Fibroblast of upper back skin (primary cell): ENCODE measurements around the gene CHSY3.

Experiments used
- DNase-seq: peaks from one replicate; pipeline ENCODE4 v3.0.0-alpha.2; 2013

Gene CHSY3

DNA sequence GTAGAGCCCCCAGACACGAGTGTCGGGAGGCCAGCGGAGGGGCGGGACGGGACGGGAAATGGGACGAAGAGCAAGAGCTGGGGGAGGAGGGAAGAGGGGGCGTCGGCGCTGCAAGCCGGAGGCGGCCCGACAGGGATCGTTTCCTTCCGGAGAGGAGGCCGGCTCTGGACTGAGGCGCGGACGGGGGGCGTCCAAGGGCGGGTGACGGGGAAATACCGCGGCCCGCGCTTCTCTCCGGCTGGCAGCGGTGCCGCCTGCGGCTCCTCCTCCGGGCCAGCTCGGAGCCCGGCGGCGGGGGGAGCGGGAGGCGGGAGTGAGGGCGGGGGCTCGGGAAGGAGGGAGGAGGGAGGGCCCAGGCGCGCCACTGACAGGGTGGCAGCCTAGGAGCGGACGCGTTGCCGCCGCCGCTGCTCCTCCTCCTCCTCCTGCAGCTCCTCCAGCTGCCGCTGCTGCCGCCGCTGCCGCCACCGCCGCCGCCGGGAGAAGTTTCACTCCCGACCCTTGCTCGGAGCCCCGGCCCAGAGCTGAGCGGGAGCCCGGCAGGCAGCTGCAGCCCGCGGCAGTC, at the start of gene CHSY3:
CHSY3 (plus strand) TSS at position 364 of the 565 bp plus-strand sequence.
- DNase-seq: peak; percentile 78

DNA sequence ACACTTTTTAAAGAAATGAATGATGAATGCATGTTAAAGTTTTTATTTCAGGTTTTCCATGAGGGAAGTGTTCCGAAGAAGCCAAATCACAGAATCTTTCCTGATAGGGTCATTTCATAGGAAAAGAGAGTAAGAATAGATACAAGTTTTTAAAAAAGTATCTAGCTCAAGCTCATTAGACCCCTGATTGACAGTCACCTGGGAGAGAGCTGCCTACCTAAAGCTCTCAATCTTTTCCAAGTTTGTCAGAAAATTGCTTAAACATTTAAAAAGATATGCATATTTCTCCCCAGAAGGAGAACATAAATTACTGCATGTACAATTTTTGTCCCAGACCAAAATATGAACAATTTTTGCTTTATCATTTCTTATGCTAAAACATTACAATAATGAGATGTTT, 47.9 kb upstream of the CHSY3 start:
- DNase-seq: no peak

DNA sequence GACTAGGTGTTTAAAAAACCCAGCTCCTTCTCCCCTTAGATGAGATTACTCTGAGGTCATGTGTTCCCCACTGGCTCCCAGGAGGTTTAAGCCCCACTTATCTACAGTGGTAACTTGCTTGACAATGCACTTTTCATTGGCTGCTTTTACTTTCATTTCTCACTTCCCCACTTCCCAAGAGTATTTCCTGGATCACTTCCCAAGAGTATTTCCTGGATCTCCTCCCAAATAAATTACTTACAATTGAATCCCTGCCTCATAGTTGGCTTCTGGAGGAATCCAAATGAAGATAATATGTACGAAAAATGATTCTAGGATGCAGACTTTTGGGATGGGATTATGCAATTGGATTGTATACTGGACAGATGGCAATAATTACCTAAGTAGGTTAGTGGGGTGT, 47.1 kb upstream of the CHSY3 start:
- DNase-seq: peak; percentile 58

GRCh38 chr5:129858131-129858675, 46.1 kb upstream of the CHSY3 start:
- no peak for DNase-seq

- DNase-seq: no peak
Measured at GRCh38 chr5:129884322-129884721, 19.9 kb upstream of the CHSY3 start.

DNA sequence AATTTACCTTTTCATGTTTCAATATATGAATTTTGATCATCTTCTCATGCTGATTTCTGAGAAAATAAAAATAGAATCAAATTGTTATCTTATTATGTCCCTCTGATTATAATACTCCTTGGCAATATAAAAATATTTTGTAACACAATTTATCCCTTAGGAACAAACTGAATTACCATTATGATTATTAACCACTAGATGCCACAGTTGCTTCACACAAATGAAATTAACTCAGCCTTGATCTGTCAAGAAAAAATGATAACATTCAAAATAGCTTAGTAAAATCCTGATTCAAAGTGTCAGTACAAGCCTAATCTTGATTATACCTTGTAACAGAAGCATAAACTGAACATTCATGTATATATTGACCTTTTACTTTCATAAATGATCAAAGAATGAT, 4.8 kb upstream of the CHSY3 start:
- DNase-seq: peak; percentile 44

DNA sequence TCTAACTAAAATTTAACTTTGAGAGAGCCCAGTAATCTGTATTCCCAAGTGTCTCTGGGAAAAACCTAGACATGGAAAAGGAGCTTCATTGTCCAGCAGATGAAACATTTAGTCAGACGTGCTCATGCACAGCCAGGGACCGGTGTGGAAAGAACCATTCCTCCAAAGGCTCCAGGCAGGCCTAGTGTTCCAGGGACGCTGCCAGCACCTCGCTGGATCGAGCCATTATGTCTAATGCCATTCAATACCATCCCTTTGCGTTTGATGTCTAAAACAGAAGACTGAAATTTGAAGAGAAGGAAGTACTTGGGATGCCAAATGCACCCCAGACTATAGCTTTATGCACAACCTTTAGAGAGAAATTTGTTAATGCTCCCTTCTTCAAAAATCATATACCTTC, 1.4 kb upstream of the CHSY3 start:
- no peak for DNase-seq

DNA sequence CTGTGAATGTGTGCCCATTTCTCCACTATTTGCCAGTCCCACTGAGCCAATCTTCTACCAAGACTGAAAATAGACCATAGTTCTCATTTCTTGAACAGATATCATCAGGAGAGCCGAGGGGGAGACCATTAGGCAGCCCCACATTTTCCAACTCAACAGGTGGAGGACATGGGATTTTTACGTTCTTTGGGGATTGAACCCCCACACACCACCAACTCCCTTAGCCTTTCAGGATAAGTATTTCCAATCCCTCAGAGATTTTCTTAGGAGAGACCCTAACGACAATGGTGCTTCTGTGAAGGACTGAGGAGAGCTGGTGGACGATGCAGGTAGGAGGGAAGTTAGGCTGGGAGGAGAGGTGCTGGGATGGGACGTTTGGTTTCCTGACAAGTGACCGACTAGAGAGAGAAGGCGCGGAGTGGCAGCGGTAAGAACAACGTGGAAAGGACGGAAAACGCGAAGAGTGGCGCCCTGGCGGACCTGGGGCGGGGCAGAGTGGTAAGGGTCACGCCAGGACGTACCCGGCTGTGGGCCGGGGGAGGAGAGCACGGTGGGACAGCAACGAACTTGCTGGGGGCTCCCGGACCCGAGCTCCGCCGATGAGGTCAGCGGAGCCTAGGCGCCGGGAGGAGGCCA, 681 bp upstream of the CHSY3 start:
- no peak for DNase-seq

GRCh38 chr5:129904667-129905472, 605 bp downstream of the CHSY3 start:
- peak; percentile 12 for DNase-seq

DNA sequence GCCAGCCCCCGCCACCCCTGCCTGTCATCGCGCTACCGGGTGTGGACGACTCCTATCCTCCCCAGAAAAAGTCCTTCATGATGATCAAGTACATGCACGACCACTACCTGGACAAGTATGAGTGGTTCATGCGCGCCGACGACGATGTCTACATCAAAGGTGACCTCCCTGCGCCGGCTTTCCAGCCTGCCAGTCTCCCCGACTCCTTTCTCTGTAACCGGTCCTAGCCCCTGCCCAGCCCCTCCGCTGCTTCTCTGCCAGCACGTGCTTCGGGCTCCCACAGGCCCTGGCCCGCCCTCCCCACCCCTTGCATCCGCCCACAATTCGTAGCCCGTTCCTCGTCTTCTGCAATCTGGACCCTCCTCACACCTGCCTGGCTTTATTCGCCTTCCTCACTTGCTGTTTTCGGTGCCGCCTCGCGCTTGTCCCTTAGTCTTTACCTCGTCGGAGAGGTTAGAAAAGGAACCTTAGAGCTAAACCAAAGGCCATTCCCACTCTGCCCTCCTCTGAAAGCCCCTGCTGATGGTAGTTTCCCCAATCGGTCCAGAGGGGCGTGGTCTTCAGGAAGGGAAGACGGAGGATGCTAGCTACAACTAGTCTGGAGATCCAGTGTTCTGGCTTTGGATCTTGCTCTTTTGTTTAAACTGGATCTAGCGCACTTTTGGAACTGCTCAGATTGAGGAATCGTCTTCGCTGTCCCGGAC, 1.4 kb downstream of the CHSY3 start:
- no peak for DNase-seq

DNA sequence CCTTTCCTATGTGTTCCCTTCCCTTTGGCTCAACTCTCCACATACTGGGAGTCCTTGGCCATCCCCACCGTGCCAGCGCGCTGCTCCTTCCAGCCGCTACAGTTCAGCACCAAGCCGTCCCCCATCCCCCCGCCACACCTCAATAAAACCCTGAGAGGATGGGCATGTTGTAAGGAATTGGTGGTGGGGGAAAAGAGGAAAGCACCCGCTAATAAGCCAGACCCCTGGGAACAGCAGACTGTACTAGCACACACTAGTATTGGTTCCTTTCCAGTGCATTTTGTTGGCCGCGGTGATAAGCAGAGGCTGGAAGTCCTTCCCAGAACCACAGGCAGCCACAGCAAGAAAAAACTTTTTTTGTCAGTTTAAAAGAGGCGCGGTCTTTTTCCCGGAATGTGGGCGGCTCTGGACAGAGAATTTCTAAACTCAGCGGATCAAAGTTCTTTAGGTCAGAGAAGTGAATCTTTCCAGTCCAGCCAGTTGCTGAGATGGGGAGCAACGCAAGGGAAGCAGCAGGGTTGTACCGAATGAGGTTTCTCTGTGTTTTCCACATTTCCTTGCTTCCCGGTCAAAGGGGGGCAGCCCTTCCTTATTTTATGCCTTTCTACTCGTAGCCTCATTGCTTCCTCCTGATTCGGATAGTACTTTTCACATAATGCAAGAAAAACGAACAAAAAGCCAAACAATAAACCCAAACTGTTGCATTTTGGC, 2.1 kb downstream of the CHSY3 start:
- DNase-seq: peak; percentile 57

DNA sequence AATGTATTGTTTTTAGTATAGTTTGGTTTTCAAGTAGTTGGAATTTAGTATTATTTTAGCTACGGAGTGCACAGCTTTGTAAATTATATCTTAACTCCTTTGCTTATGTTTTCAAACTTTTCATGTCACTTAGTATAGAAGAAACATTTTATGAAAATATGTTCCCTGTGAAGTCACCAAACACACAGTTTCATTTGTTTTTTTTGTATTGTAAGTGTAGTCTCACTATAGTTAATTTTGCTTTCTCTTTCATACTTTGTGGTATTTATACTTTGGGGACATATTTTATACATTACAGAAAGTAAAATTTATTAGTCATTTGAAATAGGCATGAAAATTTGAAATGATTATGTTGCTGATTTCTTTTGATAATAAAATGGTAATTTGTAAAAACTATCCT, 5.0 kb downstream of the CHSY3 start:
- no peak for DNase-seq

- peak; percentile 22 for DNase-seq
Measured at GRCh38 chr5:129912601-129913255, 8.5 kb downstream of the CHSY3 start.

DNA sequence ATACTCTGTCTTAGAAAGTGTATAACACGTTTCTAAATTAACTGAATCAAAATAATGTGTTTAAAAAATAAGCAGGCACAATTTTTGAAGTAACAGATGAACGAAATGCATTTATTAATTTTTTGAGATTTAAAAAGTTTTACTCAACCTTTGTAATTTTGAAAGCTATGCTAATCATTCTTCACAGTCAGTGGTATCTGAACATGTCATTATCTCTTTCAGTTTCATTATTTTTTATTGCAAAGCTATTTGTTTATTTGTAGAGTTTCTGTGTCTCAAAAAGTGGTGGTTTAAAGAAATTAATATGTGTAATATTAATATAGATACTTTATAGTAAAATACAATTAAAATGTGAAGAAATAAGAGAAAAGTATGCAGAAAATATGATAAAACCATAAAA, 11.2 kb downstream of the CHSY3 start:
- DNase-seq: no peak

- DNase-seq: no peak
Measured at GRCh38 chr5:129917224-129917623, 13.0 kb downstream of the CHSY3 start.

GRCh38 chr5:129921204-129921603, 16.9 kb downstream of the CHSY3 start:
- no peak for DNase-seq

DNA sequence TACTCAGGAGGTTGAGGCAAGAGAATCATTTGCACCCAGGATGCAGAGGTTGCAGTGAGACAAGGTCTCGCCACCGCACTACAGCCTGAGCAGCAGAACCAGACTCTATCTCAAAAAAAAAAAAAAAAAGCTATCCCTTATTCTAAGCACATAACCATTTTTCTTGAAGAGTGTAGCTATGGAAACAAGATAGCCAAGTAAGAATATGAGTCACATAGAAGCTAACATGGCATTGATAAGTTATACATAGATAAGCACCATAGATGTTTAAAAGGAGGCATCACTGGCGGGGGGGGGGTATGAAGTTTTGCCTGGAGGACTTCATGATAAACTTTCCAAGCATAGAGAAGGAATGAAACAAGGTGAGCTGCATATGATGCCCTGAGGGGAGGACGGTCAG, 26.0 kb downstream of the CHSY3 start:
- no peak for DNase-seq

- no peak for DNase-seq
Measured at GRCh38 chr5:129935626-129936025, 31.4 kb downstream of the CHSY3 start.

DNA sequence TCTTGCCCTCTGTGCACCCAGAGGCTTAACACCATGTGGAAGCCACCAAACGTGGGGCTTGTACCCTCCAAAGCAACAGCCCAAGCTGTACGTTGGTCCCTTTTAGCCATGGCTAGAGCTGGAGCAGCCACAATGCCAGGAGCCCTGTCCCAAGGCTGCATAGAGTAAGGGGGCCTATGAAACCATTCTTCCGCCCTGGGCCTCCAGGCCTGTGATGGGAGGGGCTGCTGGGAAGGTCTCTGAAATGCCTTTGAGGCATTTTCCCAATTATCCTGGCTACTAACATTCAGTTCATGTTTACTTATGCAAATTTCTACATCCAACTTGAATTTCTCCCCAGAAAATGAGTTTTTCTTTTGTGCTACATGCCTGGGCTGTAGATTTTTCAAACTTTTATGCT, 33.8 kb downstream of the CHSY3 start:
- no peak for DNase-seq

DNA sequence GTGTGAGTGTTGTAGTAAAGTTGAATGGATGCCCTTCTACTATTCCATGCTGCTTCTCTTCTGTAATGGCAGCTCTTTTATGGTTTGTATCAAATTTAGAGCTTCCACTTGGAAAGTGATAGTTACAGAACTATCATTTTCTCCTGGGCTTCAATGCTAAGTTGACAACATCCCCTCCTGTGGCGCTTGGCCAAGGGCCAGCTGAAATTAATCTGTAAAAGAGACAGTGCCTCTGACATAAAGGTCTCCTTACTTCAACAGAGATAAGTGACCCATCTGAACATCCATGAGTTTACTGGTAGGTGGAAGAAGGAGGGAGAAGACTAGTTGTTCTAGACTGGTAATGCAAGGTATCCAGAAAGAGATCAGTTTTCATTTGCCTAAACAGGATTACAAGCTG, 39.7 kb downstream of the CHSY3 start:
- no peak for DNase-seq

DNA sequence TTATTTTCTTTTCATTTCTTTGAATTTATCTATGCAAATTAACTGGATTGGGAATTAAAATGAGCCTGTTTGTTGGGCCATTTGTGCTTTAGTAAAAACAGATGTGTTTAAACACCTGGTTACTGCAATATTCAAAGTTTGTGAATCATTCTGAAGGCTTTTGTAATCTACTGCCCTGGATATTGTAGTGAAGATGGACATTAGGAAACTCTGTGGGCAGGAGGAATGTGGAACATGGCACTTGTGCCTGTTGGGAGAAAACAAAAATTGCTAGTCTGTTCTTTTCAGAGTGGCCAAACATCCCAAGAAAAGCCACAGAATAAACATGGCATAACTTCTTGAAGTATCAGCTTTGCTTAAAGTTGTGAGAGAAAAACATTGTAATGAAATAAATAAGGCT, 40.8 kb downstream of the CHSY3 start:
- DNase-seq: peak; percentile 68

DNA sequence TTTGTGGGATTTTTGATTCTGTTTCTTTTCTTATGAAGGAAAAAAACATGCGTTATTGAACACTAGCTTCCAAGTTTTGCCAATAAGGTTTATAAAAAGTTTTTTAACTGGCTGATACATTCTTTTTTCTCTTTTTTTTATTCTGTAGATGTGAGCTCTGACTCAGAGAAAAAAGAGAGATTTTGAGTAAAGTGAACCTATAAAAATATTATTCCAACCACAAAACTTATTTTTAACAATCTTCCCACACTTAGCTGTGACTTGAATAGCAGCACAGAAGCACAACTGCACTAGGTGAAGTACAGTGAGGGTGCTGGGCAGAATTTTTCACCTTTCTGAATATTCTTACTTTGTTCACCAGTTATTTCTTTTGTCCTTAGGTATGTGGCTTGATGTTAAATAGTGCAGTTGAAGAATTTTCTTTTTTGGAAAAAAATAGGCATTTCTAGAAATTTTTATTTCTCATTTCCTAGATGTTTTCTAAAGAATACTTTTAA, 41.6 kb downstream of the CHSY3 start:
- peak; percentile 24 for DNase-seq
